Activated gamma-delta T cell treated with Interleukin-2 at 50 U/mL for 16 hours (primary cell): ENCODE data around the gene ZBED1.
"Not testable (repeated sequence)": the region's sequence is repeated elsewhere in the genome, so short reads cannot be mapped to it uniquely, and the experiment has no call there.

Experiments
- DNase-seq: peaks from one replicate; pipeline ENCODE4 v3.0.0-alpha.2; 2020

The ZBED1 gene

GRCh38 chrX:2473064-2473463 lies 27.7 kb downstream of the ZBED1 start:
- DNase-seq = not testable (repeated sequence)

DNA sequence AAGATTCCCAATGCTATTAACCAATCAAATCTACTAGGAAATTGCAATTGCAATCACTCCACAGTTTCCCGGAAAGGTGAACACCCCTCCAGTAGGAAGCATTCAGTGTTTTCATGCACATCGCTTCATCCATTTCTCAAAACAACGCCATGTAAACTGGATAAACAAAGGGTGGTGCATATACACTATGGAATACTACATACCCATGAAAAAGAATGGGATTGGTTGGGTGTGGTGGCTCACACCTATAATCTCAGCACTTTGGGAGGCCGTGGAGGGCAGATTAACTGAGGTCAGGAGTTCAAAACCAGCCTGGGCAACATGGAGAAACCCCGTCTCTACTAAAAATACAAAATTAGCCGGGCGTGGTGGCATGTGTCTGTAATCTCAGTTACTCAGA lies 29.1 kb downstream of the ZBED1 start:
- DNase-seq = no peak

GRCh38 chrX:2471126-2471525 lies 29.6 kb downstream of the ZBED1 start:
- DNase-seq = not testable (repeated sequence)

DNA sequence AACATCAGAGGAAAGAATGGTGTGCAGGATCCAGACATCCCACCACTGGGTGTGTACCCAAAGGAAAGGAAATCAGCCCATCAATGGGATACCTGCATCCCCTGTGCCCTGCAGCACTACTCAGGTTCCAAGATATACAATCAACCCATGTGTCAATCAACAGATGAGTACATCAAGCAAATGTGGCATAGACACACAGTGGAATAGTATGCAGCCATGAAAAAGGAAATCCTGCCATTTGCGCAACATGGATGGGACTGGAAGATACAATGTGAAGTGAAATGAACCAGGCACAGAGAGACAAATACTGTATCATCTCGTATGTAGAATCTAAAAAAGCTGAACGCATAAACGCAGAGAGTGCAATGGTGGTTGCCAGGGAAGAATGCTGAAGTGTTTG lies 30.9 kb downstream of the ZBED1 start:
- not testable (repeated sequence) for DNase-seq

DNA sequence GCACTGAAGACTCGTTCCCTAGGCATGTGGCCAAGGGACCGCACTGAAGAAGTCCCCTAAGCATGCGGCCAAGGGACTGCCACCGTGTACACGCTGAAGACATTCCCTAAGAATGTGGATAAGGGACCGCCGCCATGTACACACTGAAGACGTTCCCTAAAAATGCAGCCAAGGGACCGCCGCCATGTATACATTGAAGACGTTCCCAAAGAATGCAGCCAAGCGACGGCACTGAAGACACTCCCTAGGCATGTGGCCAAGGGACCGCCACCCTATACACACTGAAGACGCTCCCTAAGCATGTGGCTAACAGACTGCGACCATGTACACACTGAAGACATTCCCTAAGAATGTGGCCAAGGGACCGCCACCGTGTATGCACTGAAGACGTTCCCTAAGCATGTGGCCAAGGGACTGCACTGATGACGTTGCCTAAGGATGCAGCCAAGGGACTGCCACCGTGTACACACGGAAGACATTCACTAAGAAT lies 31.5 kb downstream of the ZBED1 start:
- no peak for DNase-seq

DNA sequence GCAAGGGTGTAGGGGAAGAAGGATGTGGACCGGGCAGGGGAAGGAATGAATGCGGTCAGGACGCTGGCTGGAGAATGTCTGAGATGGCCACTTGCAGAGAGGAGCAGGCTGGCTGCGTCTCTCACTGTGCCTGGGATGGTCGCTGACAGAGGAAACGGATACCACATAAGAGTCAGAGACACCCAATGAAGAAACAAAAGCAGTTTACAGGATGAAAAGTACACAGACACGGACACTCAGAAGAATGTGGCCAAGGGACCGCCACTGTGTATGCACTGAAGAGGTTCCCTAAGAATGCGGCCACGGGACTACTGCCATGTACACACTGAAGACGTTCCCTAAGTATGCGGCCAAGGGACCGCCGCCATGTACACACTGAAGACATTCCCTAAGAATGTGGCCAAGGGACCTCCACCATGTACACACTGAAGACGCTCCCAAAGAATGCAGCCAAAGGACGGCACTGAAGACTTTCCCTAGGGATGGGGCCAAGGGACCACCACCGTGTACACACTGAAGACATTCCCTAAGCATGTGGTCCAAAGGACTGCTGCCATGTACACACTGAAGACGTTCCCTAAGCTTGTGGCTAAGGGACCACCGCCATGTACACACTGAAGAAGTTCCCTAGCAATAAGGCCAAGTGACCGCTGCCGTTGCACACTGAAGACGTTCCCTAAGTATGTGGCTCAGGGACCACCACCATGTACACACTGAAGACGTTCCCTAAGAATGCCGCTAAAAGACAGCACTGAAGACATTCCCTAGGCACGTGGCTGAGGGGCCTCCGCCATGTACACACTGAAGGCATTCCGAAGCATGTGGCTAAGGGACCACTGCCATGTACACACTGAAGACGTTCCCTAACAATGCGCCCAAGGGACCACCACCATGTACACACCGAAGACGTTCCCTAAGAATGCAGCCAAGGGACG lies 32.2 kb downstream of the ZBED1 start:
- no peak for DNase-seq

DNA sequence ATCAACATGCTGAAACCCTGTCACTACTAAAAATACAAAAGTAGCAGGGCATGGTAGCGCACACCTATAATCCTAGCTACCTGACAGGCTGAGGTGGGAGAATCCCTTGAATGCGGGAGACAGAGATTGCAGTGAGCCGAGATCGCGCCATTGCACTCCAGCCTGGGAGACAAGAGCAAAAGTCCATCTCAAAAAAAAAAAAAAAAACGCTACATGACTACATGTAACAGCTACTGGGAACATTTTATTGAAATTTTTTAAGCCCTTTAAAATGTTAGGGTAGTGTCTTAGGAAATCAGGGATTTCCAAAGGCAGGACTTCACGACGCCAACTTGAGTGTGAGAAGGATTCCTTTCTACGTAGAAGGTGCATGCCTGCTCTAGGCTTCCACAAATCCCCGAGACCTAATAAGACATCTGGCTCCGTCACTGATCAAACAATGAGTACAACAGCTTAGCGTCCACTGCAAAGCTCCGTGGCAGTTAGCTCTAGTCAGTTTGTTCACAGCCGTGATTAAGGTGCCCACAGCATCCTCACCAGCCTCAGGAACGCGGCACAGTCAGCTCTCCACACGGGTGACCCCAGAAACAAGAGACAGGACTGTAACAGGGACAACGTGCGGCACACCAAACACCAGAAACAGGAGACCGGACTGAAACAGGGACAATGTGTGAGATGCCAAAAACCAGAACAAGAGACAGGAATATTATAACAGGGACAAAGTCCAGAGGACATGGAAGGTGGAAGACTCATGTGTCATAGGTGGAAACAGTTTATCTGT lies 33.7 kb downstream of the ZBED1 start:
- no peak for DNase-seq

- no peak for DNase-seq
Measured at GRCh38 chrX:2464677-2465166, 36.1 kb downstream of the ZBED1 start.

GRCh38 chrX:2463973-2464676 lies 36.7 kb downstream of the ZBED1 start:
- DNase-seq = no peak

DNA sequence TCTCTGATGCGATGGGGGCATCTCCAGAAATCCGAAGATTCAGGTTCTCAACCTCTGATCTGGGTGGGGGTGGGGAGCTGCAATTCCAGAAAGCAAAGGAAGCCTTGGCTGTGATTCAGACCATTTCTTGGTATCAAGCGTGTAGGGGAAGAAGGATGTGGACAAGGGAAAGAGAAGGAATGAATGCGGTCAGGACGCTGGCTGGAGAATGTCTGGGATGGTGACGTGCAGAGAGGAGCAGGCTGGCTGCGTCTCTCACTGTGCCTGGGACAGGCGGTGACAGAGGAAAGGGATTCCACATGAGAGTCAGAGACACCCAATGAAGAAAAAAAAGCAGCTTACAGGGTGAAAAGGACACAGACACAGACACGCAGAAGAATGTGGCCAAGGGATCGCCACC lies 37.3 kb downstream of the ZBED1 start:
- not testable (repeated sequence) for DNase-seq

GRCh38 chrX:2462780-2463179 lies 38.0 kb downstream of the ZBED1 start:
- DNase-seq = no peak

DNA sequence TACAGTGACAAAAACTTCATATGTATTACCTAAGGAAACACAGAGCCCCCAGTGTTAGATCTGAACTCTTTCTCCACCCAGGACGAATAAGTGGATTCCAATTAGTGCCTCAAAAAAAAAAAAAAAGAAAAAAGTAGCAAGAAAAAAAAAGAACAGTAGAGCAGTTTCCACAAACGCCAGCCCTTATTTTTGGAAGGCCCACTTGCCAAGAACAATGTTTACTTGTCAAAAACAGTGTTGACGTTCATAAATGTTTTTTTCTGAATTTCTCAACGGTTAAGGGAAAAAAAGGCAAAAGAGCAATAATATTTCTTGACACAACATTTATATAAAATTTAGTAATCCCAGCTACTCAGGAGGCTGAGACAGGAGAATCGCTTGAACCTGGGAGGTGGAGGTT lies 38.7 kb downstream of the ZBED1 start:
- DNase-seq = no peak

GRCh38 chrX:2461711-2462016 lies 39.1 kb downstream of the ZBED1 start:
- DNase-seq = no peak

DNA sequence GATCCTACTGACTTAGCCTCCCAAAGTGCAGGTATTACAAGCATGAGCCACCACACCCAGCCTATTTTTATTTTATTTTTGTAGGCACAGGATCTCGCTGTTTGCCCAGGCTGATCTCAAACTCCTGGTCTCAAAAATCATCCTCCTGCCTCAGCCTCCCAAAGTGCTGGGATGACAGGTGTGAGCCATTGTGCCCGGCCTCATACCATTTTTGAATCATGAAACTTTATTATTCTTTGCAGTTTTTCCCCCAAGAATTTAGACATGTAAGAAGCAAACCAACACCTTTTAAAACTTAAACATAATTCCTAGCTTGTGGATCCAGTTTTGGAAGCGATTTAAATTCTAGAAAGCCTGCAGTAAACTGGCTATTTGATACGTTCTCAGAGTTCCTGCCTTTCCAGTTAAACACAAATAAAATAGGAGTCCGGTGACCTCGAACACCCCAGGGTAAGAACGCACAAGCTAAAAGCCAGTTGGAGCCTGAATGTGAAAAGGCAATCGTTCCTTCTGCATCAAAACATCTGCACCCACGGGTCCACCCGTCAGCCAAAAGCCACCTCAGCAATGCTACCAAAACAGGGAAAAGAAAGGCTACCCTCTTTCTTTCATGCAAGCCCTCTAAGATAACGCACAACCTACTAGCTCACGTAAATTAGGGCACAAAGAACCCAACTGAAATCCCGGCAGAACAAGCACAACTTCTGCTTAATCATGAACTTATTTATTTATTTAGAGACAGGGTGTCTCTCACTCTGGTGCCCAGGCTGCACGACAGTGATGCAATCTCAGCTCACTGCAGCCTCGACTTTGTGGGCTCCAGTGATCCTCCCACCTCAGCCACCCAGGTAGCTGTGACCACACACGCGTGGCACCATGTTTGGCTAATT lies 39.7 kb downstream of the ZBED1 start:
- not testable (repeated sequence) for DNase-seq

DNA sequence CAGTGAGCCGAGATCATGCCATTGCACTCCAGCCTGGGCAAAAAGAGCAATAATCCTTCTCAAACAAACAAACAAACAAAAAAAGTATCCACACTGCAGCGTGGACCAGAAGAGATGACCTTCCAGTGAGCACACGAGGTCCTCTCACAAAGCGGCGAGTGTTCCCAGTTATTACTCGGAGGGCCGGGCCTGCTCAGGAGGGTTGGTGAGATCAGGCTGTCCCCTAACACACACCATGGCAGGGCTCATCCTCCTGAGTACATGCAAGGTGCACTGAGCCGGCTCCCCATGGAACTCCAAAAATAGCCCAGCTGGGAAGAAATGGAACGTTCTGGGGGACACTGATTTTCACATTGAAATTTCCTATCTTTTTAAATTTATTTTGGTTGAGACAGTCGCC lies 40.7 kb downstream of the ZBED1 start:
- DNase-seq = not testable (repeated sequence)

GRCh38 chrX:2458309-2458708 lies 42.5 kb downstream of the ZBED1 start:
- no peak for DNase-seq

GRCh38 chrX:2457289-2458133 lies 43.3 kb downstream of the ZBED1 start:
- DNase-seq = no peak

DNA sequence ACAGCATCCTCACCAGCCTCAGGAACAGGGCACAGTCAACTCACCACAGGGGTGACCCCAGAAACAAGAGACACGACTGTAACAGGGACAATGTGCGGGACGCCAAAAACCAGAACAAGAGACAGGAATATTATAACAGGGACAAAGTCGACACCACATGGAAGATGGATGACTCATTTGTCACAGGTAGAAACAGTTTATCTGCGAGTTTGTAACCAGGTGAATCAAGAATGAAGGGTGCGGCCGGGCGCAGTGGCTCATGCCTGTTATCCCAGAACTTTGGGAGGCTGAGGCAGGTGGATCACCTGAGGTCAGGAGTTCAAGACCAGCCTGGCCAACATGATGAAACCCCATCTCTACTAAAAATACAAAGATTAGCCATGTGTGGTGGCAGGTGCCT lies 44.7 kb downstream of the ZBED1 start:
- not testable (repeated sequence) for DNase-seq

DNA sequence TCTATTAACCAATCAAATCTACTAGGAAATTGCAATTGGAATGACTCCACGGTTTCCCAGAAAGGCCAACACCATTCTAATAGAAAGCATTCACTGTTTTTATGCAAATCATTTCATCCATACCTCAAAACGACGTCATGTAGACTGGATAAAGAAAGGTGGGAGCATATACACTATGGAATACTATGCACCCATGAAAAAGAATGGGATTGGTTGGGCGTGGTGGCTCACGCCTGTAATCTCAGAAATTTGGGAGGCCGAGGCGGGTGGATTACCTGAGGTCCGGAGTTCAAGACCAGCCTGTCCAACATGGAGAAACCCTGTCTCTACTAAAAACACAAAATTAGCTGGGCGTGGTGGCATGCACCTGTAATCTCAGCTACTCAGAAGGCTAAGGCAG lies 46.2 kb downstream of the ZBED1 start:
- not testable (repeated sequence) for DNase-seq

DNA sequence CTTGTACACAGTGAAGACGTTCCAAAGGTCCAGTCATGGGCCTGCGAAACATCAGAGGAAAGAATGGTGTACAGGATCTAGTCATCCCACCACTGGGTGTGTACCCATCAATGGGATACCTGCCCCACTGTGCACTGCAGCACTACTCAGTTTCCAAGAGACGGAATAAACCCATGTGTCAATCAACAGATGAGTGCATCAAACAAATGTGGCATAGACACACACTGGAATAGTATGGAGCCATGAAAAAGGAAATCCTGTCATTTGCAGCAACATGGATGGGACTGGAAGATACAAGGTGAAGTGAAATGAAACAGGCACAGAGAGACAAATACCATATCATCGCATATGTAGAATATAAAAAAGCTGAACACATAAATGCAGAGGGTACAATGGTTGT lies 48.0 kb downstream of the ZBED1 start:
- no peak for DNase-seq

DNA sequence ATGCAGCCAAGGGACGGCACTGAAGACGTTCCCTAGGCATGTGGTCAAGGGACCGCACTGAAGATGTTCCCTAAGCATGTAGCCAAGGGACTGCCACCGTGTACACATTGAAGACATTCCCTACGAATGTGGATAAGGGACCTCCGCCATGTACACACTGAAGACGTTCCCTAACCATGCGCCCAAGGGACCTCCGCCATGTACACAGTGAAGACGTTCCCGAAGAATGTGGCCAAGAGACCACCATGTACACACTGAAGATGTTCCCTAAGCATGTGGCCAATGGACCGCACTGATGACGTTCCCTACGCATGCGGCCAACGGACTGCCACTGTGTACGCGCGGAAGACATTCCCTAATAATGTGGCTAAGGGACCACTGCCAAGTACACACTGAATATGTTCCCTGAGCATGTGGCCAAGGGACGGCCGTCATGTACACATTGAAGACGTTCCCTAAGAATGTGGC lies 48.4 kb downstream of the ZBED1 start:
- no peak for DNase-seq
